HepG2 (cell line): Measurements from ENCODE around the gene NAPEPLD. TPM values are rescaled to one million over a fixed set of nuclear protein-coding genes. Genes with fewer than 3 reads are reported as not detected.

Source experiments
- ATF7 ChIP-seq, 2 experiments: fragments of 450-650 bp in 1 of 2; sonication (generic) in 1 of 2; formaldehyde crosslinking in 1 of 2; IDR thresholded peaks; 2 replicates each; pipeline versions ENCODE4 v1.4.0 to v1.6.1; 2016 to 2020; ENCODE audit warnings: antibody characterized with exemption in 1 of 2, mild to moderate bottlenecking in 1 of 2, missing genetic modification reagents in 1 of 2
- BRD4 ChIP-seq: sonication (generic); formaldehyde crosslinking; IDR thresholded peaks from 2 replicates; pipeline ENCODE4 v1.4.0; 2020; ENCODE audit warnings: missing genetic modification reagents
- CC2D1A ChIP-seq: sonication (generic); formaldehyde crosslinking; IDR thresholded peaks from 2 replicates; pipeline ENCODE4 v1.8.1; 2023; ENCODE audit warnings: mild to moderate bottlenecking, missing genetic modification reagents
- FOXC1 ChIP-seq: sonication (generic); formaldehyde crosslinking; IDR thresholded peaks from 2 replicates; pipeline ENCODE4 v1.8.0; 2022; ENCODE audit warnings: mild to moderate bottlenecking, missing genetic modification reagents, borderline replicate concordance
- IRX3 ChIP-seq: sonication (generic); formaldehyde crosslinking; IDR thresholded peaks from 2 replicates; pipeline ENCODE4 v1.8.1; 2023; ENCODE audit warnings: mild to moderate bottlenecking, low read depth, missing genetic modification reagents, borderline replicate concordance
- NFKB2 ChIP-seq: sonication (generic); formaldehyde crosslinking; IDR thresholded peaks from 2 replicates; pipeline ENCODE4 v1.4.0; 2020; ENCODE audit warnings: missing genetic modification reagents, borderline replicate concordance
- PAX8 ChIP-seq: sonication (generic); formaldehyde crosslinking; IDR thresholded peaks from 2 replicates; pipeline ENCODE4 v1.8.0; 2022; ENCODE audit warnings: mild to moderate bottlenecking, missing genetic modification reagents, borderline replicate concordance
- PCBP2 ChIP-seq: fragments of 200-400 bp; formaldehyde crosslinking; optimal IDR thresholded peaks from 2 replicates; pipeline ENCODE3; 2018; ENCODE audit warnings: low read length, low read depth; ENCODE audit not compliant: poor library complexity, severe bottlenecking
- SP140L ChIP-seq: sonication (generic); formaldehyde crosslinking; IDR thresholded peaks from 2 replicates; pipeline ENCODE4 v1.4.0; 2020; ENCODE audit warnings: missing genetic modification reagents, borderline replicate concordance
- SPEN ChIP-seq: sonication (generic); formaldehyde crosslinking; IDR thresholded peaks from 2 replicates; pipeline ENCODE4 v1.5.1; 2020; ENCODE audit warnings: low read depth, mild to moderate bottlenecking, missing genetic modification reagents
- TBP ChIP-seq: sonication (generic); formaldehyde crosslinking; IDR thresholded peaks from 2 replicates; pipeline ENCODE4 v1.5.0; 2020; ENCODE audit warnings: missing genetic modification reagents
- ZBTB46 ChIP-seq: sonication (generic); formaldehyde crosslinking; IDR thresholded peaks from 2 replicates; pipeline ENCODE4 v1.4.0; 2020; ENCODE audit warnings: mild to moderate bottlenecking, missing genetic modification reagents, borderline replicate concordance
- ZFP36L1 ChIP-seq: sonication (generic); formaldehyde crosslinking; IDR thresholded peaks from 2 replicates; pipeline ENCODE4 v1.8.0; 2022; ENCODE audit warnings: mild to moderate bottlenecking, missing genetic modification reagents, moderate library complexity
- ZMAT5 ChIP-seq: sonication (generic); formaldehyde crosslinking; IDR thresholded peaks from 2 replicates; pipeline ENCODE4 v1.5.0; 2020; ENCODE audit warnings: mild to moderate bottlenecking, low read depth, missing genetic modification reagents, borderline replicate concordance
- ZNF136 ChIP-seq: sonication (generic); formaldehyde crosslinking; IDR thresholded peaks from 2 replicates; pipeline ENCODE4 v1.8.1; 2022; ENCODE audit warnings: low read depth, mild to moderate bottlenecking, moderate library complexity, missing genetic modification reagents
- ZNF33B ChIP-seq: sonication (generic); formaldehyde crosslinking; IDR thresholded peaks from 2 replicates; pipeline ENCODE4 v1.5.1; 2020; ENCODE audit warnings: mild to moderate bottlenecking, missing genetic modification reagents
- ZNF362 ChIP-seq: sonication (generic); formaldehyde crosslinking; IDR thresholded peaks from 2 replicates; pipeline ENCODE4 v1.4.0; 2020; ENCODE audit warnings: missing genetic modification reagents, mild to moderate bottlenecking, borderline replicate concordance
- ZNF546 ChIP-seq: sonication (generic); formaldehyde crosslinking; conservative IDR thresholded peaks from 2 replicates; pipeline ENCODE4 v1.8.1; 2023; ENCODE audit warnings: mild to moderate bottlenecking, missing genetic modification reagents
- ZNF607 ChIP-seq: sonication (generic); formaldehyde crosslinking; IDR thresholded peaks from 2 replicates; pipeline ENCODE4 v1.5.1; 2020; ENCODE audit warnings: missing genetic modification reagents, mild to moderate bottlenecking, borderline replicate concordance
- ZNF850 ChIP-seq: sonication (generic); formaldehyde crosslinking; conservative IDR thresholded peaks from 2 replicates; pipeline ENCODE4 v1.9.0; 2021; ENCODE audit warnings: mild to moderate bottlenecking, missing genetic modification reagents
- ZSCAN29 ChIP-seq: sonication (generic); formaldehyde crosslinking; conservative IDR thresholded peaks from 2 replicates; pipeline ENCODE4 v1.4.0; 2020; ENCODE audit warnings: mild to moderate bottlenecking, missing genetic modification reagents
- polyA plus RNA-seq, 8 experiments: library from polyadenylated mRNA; depleted of rRNA in 3 of 8; stranded (reverse) in 7 of 8; unstranded in 1 of 8; fragments of >200 nt; fragmentation: Illumina TruSeq in 4 of 8; extraction: Trizol in 4 of 8; gene quantifications; 2 replicates each; pipeline versions ENCODE4 v1.2.1 to v1.2.3, GENCODE V29; 2011 to 2016; ENCODE audit warnings: low read depth in 4 of 8, missing spikeins in 1 of 8, mixed read lengths in 1 of 8; ENCODE audit not compliant: insufficient read depth in 1 of 8
- total RNA-seq, 5 experiments: library from RNA; depleted of rRNA; stranded (reverse); fragments of >200 nt; fragmentation: Illumina TruSeq; extraction: Trizol; gene quantifications; 2 replicates each; pipeline ENCODE4 v1.2.3, GENCODE V29; 2016; ENCODE audit warnings: low read depth in 1 of 5
- TF ChIP-seq, protein P1 (sequence below): sonication (generic); formaldehyde crosslinking; IDR thresholded peaks from 2 replicates; pipeline ENCODE4 v1.4.0; 2020; ENCODE audit warnings: missing genetic modification reagents

NAPEPLD gene
- total and polyA plus RNA-seq, 2 of the 13 experiments (the other 11 are each of a cell fraction or from before 2014, with no cell fraction given): 3.4 to 5.6 TPM

- TF ChIP-seq ZNF136: no peak
- TF ChIP-seq ZNF850 (CRISPR knock-in tag): no peak
- TF ChIP-seq NFKB2: peak; percentile 71; the same call in 1 of the 2 replicates
- no peak for TF ChIP-seq PAX8 (CRISPR knock-in tag)
- no peak for TF ChIP-seq ZNF362 (CRISPR knock-in tag)
- TF ChIP-seq CC2D1A (CRISPR knock-in tag): no peak
- TF ChIP-seq ZNF546 (CRISPR knock-in tag): peak; percentile 73; the same call in 1 of the 2 replicates
- no peak; the same call in 1 of the 2 replicates for TF ChIP-seq ZNF607
- TF ChIP-seq PCBP2: no peak
- peak; percentile 36; the same call in 1 of the 2 replicates for TF ChIP-seq SPEN (CRISPR knock-in tag)
- TF ChIP-seq FOXC1 (CRISPR knock-in tag): no peak
- no peak for TF ChIP-seq ZSCAN29 (CRISPR knock-in tag)
- TF ChIP-seq ZNF33B (CRISPR knock-in tag): peak; percentile 44; the same call in 1 of the 2 replicates
- peak; percentile 97 for TF ChIP-seq BRD4 (CRISPR knock-in tag)
- TF ChIP-seq TBP: no peak
- TF ChIP-seq ZFP36L1 (CRISPR knock-in tag): 0 out of 2 replicates have a peak, but pooled peaks have one; percentile 16
- TF ChIP-seq, protein P1, sequence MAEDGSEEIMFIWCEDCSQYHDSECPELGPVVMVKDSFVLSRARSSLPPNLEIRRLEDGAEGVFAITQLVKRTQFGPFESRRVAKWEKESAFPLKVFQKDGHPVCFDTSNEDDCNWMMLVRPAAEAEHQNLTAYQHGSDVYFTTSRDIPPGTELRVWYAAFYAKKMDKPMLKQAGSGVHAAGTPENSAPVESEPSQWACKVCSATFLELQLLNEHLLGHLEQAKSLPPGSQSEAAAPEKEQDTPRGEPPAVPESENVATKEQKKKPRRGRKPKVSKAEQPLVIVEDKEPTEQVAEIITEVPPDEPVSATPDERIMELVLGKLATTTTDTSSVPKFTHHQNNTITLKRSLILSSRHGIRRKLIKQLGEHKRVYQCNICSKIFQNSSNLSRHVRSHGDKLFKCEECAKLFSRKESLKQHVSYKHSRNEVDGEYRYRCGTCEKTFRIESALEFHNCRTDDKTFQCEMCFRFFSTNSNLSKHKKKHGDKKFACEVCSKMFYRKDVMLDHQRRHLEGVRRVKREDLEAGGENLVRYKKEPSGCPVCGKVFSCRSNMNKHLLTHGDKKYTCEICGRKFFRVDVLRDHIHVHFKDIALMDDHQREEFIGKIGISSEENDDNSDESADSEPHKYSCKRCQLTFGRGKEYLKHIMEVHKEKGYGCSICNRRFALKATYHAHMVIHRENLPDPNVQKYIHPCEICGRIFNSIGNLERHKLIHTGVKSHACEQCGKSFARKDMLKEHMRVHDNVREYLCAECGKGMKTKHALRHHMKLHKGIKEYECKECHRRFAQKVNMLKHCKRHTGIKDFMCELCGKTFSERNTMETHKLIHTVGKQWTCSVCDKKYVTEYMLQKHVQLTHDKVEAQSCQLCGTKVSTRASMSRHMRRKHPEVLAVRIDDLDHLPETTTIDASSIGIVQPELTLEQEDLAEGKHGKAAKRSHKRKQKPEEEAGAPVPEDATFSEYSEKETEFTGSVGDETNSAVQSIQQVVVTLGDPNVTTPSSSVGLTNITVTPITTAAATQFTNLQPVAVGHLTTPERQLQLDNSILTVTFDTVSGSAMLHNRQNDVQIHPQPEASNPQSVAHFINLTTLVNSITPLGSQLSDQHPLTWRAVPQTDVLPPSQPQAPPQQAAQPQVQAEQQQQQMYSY (CRISPR knock-in tag): peak; percentile 95
- no peak for TF ChIP-seq ATF7 (IDR thresholded peaks at IDR 0.05)
- TF ChIP-seq ATF7 (CRISPR knock-in tag; IDR thresholded peaks at IDR 0.05): no peak
- TF ChIP-seq ZMAT5: no peak
- TF ChIP-seq SP140L (CRISPR knock-in tag): no peak
- no peak for TF ChIP-seq ZBTB46 (CRISPR knock-in tag)
- TF ChIP-seq IRX3 (CRISPR knock-in tag): no peak
Observed at GRCh38 chr7:103148994-103149807, at the start of gene NAPEPLD (continued).
